Omental fat pad (tissue), 4 donors: ENCODE data around the gene CCDC192. TPM values are rescaled to one million over a fixed set of nuclear protein-coding genes. Genes with fewer than 3 reads are reported as not detected.

Experiments
- ATAC-seq: fragments of 150-250 bp; one replicate; pipeline ENCODE4 v1.9.1; 2016; ENCODE audit warnings: mild to moderate bottlenecking, moderate library complexity; ENCODE audit not compliant: low FRiP score
- DNase-seq: peaks from one replicate; pipeline ENCODE4 v3.0.0-alpha.2; 2019; ENCODE audit warnings: low spot score
- CTCF ChIP-seq, 3 donors: fragments of 450-650 bp; IDR thresholded peaks; one replicate each; pipeline ENCODE4 v1.5.1; 2016 to 2017; ENCODE audit warnings: antibody characterized with exemption in 3 of 3, mild to moderate bottlenecking in 3 of 3, moderate library complexity in 2 of 3
- total RNA-seq, 4 donors: library from RNA; depleted of rRNA; stranded (reverse); fragments of >200 nt; gene quantifications; one replicate each; pipeline ENCODE4 v1.1.0, GENCODE V29; 2016

The CCDC192 gene
- total RNA-seq, 4 donors from 2014 or later, result 0.56 TPM; not detected in 3

GRCh38 chr5:127878174-127878750, 175.1 kb downstream of the CCDC192 start:
- DNase-seq (no peak), ATAC-seq (no peak)
- TF ChIP-seq CTCF (IDR thresholded peaks at IDR 0.05), result no peak

GRCh38 chr5:127884416-127884815, 181.2 kb downstream of the CCDC192 start:
- no peak for TF ChIP-seq CTCF (IDR thresholded peaks at IDR 0.05)
- DNase-seq, result no peak
- ATAC-seq, result no peak

- ATAC-seq, result no peak
Observed at GRCh38 chr5:127885176-127885575, 182.0 kb downstream of the CCDC192 start.

GRCh38 chr5:127886081-127886480, 182.9 kb downstream of the CCDC192 start:
- no peak for TF ChIP-seq CTCF (IDR thresholded peaks at IDR 0.05)
- ATAC-seq, result no peak
- DNase-seq, result no peak

More at GRCh38 chr5:127885176-127885575, 182.0 kb downstream of the CCDC192 start:
- DNase-seq, result no peak
- no peak for TF ChIP-seq CTCF (IDR thresholded peaks at IDR 0.05)

- TF ChIP-seq CTCF (IDR thresholded peaks at IDR 0.05), result no peak
- ATAC-seq, result no peak
- no peak for DNase-seq
Observed at GRCh38 chr5:127887282-127887681, 184.1 kb downstream of the CCDC192 start.

GRCh38 chr5:127891942-127892341, 188.8 kb downstream of the CCDC192 start:
- ATAC-seq, result no peak
- TF ChIP-seq CTCF (IDR thresholded peaks at IDR 0.05), result no peak
- no peak for DNase-seq

GRCh38 chr5:127892467-127893207, 189.4 kb downstream of the CCDC192 start:
- no peak for ATAC-seq
- no peak for TF ChIP-seq CTCF (IDR thresholded peaks at IDR 0.05)
- no peak for DNase-seq
